ENCODE measurements around the gene ME3. TPM values are rescaled to one million over a fixed set of nuclear protein-coding genes. Genes with fewer than 3 reads are reported as not detected.

The ME3 gene
- total RNA-seq, 1 donor from 2014 or later, result 33.4 TPM

GRCh38 chr11:86638673-86639072, 33.7 kb downstream of the ME3 start:
- DNase-seq, result no peak
- Histone ChIP-seq H3K9me3 (replicated peaks) (no peaks in the 10 kb centered on the region), H3K4me3 (no peak overlapping the region), H3K27me3 (ENCODE audit: low read depth) (no peaks in the 10 kb centered on the region), H3K4me1 (peaks cover 9% of the 10 kb centered on the region), H3K27ac (replicated peaks) (no peak overlapping the region), H3K36me3 (peaks cover 4% of the 10 kb centered on the region)
- intact Hi-C loops (cut with micrococcal nuclease), result no loop called here
- no peak for TF ChIP-seq CTCF (IDR thresholded peaks at IDR 0.05; ENCODE audit: borderline replicate concordance)

GRCh38 chr11:86637988-86638387, 34.4 kb downstream of the ME3 start:
- TF ChIP-seq CTCF (IDR thresholded peaks at IDR 0.05; ENCODE audit: borderline replicate concordance), result no peak
- Histone ChIP-seq H3K36me3 (peaks cover 4% of the 10 kb centered on the region), H3K4me3 (no peak overlapping the region), H3K9me3 (replicated peaks) (no peaks in the 10 kb centered on the region), H3K4me1 (peaks cover 9% of the 10 kb centered on the region), H3K27me3 (ENCODE audit: low read depth) (no peaks in the 10 kb centered on the region), H3K27ac (replicated peaks) (no peak overlapping the region)
- intact Hi-C loops (cut with micrococcal nuclease), result no loop called here
- DNase-seq, result no peak

- TF ChIP-seq CTCF (IDR thresholded peaks at IDR 0.05; ENCODE audit: borderline replicate concordance), result no peak
- DNase-seq, result no peak
- H3K27ac ChIP-seq (replicated peaks), result no peak overlapping the region
- H3K4me3 ChIP-seq, result no peak overlapping the region
- no peaks in the 10 kb centered on the region for H3K9me3 ChIP-seq (replicated peaks)
- intact Hi-C loops (cut with micrococcal nuclease), result no loop called here
- H3K27me3 ChIP-seq (ENCODE audit: low read depth), result no peaks in the 10 kb centered on the region
- H3K4me1 ChIP-seq, result peaks cover 4% of the 10 kb centered on the region
- H3K36me3 ChIP-seq, result peaks cover 4% of the 10 kb centered on the region
These were observed 36.1 kb downstream of the ME3 start for GRCh38 chr11:86636275-86636674.

GRCh38 chr11:86632499-86633269, 39.7 kb downstream of the ME3 start:
- no peaks in the 10 kb centered on the region for H3K27me3 ChIP-seq (ENCODE audit: low read depth)
- DNase-seq, result no peak
- H3K9me3 ChIP-seq (replicated peaks), result no peaks in the 10 kb centered on the region
- H3K4me3 ChIP-seq, result no peak overlapping the region
- peak; percentile 43 for TF ChIP-seq CTCF (IDR thresholded peaks at IDR 0.05; ENCODE audit: borderline replicate concordance)
- H3K4me1 ChIP-seq, result peaks cover 39% of the 10 kb centered on the region
- intact Hi-C loops (cut with micrococcal nuclease), result no loop called here
- no peak overlapping the region for H3K27ac ChIP-seq (replicated peaks)
- H3K36me3 ChIP-seq, result peaks cover 4% of the 10 kb centered on the region

- no peaks in the 10 kb centered on the region for H3K27me3 ChIP-seq (ENCODE audit: low read depth)
- peaks cover 62% of the 10 kb centered on the region for H3K4me1 ChIP-seq
- H3K27ac ChIP-seq (replicated peaks), result peak overlapping the region; percentile 74
- intact Hi-C loops (cut with micrococcal nuclease), result no loop called here
- H3K4me3 ChIP-seq, result no peak overlapping the region
- no peak for TF ChIP-seq CTCF (IDR thresholded peaks at IDR 0.05; ENCODE audit: borderline replicate concordance)
- DNase-seq, result no peak
- no peaks in the 10 kb centered on the region for H3K9me3 ChIP-seq (replicated peaks)
- no peaks in the 10 kb centered on the region for H3K36me3 ChIP-seq
These were observed 42.0 kb downstream of the ME3 start for GRCh38 chr11:86630229-86630981.
